Stimulated activated CD4-positive, alpha-beta T cell treated with anti-CD3 and anti-CD28 coated beads, TNF-alpha, amount 100 ng/mL, for 1 hour (primary cell): ENCODE results near the gene ZNF385C.
A peak's percentile ranks its signal among the peaks of the same experiment; 100 is the strongest.

Source experiments
- DNase-seq, 3 donors: peaks; one replicate each; pipeline ENCODE4 v3.0.0-alpha.2; 2020; ENCODE audit warnings: low read depth in 3 of 3, low spot score in 1 of 3

The ZNF385C gene

DNA sequence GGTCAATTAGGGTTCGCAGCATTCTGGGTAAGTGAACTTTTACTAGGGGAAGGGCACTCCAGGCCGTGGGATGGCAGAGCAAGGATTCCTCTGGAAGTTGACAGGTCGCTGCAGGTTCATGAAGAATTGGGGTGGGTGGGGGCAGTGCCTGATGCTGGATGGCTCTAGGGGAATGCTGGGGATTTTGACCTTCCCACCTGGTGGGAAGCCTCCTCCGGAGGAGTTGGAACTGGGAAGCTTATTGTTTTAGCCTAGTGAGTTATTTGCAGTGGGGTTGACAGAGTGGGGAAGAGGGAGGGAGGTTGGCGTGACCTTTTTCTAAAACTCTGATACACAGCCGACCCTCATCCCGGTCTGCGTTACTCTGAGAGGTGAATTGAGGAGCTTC is 47.3 kb downstream of the ZNF385C start:
- no peak for DNase-seq

GRCh38 chr17:42050393-42051012 is 47.8 kb downstream of the ZNF385C start, which contains the start of gene C17orf113:
C17orf113 (minus strand) TSS chr17:42050601; CDS start chr17:42043376, 7,225 bp downstream.
- DNase-seq = peak in 1 of 3 donors; percentile 20

DNA sequence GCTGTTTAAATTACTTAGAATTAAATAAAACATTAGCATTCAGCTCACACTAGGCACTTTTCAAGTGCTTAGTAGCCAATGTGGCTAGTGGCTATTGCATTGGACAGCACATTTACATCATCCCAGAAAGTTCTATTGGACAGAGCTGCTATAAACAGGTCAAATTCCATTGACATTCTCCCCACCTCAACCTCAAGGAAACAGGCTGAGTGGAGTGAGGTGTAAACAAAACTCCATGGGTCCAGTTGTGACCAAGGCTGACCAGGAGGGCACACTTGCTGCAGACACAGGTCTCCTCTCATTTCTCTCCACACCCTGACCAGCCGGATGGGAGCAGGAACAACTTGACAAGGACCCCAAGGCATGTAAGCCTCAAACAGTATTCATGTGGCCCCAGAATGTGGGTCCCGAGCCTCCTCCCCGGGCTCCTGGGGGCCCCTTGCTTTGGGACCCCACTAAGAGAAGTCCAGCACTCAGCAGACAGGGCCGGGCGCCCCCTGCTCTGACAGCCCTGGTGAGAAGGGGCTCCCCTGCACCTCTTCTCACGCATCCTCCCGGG is 48.4 kb downstream of the ZNF385C start:
- DNase-seq = no peak

DNA sequence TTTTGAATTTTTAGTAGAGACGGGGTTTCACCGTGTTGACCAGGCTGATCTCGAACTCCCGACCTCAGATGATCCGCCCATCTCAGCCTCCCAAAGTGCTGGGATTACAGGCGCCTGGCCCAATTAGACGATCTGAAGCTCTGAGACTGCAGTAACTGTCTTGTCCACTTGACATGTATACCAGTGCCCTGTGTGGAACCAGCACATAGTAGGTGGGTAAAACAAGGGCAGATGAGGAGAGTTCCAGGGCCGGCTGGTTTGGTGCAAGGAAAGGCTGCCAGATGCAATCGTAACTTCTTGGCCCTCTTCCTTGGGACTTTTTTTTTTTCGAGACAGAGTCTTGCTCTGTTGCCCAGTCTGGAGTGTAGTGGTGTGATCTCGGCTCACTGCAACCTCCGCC is 50.9 kb downstream of the ZNF385C start:
- no peak for DNase-seq

DNA sequence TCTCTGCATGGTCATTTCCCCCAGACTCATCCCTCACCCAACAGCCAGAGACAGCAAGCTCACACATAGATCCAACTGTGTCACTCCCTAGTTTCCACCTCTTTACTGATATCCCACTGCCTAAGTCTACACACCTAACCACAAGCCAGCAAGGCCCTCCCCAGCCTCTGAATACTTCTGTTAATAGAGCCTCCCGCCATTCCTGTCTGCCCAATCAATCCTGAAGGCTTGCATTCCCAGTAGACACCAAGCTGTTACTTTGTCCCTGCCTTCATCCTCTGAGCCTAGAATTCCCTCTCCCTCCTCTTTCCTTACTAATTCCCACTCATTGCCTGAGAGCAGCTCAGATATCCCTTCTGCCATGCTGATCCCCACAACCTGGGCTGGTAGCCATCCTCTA is 52.6 kb downstream of the ZNF385C start:
- DNase-seq = no peak

DNA sequence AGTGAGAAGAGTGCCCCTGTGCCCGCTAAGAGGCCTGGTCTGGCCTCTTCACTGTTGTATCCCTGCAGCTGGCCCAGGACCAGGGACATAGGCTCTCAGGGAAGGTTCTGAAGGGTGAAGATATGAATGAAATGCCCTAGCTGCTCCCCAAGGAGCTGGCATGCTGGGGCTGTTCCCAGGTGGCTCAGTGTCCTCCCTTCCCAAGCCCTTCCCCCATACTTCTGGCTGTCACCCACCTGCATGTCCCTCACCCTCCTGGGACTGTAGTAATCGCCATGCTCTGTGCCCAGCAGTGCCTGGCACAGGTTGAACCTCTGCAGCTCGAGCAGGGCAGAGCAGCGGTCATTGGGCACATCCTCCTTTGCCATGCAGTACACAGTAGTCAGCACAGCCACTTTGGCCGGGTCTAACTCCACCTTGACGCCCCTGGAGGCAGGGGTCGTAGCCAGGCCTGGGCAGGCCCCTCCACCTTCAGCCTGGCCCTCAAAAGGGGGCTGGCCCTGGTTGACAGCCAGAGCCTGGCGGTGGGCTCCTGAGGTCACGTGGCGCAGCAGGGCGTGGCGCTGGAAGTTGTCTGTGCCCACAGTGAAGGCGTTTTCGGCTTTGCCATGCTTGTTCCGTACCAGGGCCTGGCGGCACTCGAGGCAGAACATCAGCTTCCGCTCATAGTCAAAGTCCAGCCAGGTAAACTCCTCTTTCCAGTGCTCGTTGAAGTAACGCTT is 55.5 kb downstream of the ZNF385C start:
- no peak for DNase-seq

- DNase-seq = no peak
Observed at GRCh38 chr17:42041619-42042018, 56.7 kb downstream of the ZNF385C start.

GRCh38 chr17:42040818-42041217 is 57.5 kb downstream of the ZNF385C start:
- DNase-seq = no peak

DNA sequence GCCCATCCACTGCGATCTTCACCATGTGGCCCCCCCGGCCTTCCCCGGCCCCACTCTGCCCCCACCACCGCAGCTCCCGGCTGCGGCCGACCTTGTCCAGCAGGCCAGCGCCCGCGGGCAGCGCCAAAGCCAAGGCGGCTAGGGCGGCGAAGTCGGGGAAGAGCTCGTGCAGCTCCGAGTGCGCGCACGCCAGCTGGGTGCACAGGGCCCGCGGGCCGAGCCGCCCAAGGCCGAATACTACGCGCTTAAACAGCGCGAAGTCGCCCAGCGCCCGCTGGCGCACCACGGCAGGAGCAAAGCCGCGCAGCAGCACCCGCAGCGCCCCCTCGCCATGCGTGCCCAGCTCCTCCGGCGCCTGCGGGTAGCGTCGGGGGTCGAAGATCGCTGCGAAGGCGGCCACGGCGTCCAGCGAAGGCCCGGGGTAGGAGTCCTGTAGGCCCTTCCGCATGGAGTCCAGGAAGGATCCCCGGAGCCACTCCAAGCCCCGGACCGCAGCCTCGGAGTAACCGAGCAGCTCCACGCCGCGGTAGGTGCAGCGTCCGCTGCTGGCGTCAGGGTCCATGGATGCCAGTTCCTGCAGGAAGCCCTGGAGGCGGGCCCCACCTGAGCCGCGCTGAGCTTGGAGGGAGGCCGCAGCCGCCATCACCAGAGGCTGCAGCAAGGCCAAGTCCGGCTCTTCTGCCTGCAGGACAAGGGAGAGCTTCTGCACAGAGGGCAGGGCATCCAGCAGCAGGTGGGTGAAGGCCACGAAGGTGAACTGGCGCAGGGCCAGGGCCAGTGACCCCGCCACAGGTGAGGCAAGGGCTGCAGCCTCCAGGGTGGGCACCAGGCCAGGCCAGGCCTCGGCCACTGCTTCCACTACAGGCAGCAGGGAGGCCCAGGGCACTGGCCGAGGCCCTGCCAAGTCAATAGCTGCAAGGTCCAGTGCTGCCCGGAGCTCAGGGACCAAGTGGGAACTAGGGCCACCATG is 58.2 kb downstream of the ZNF385C start:
- no peak for DNase-seq

GRCh38 chr17:42038221-42038973 is 59.9 kb downstream of the ZNF385C start:
- DNase-seq = no peak

- DNase-seq = no peak
Observed at GRCh38 chr17:42034059-42034458, 64.2 kb downstream of the ZNF385C start.

GRCh38 chr17:42031584-42031983 is 66.7 kb downstream of the ZNF385C start:
- DNase-seq = no peak

- no peak for DNase-seq
Observed at GRCh38 chr17:42028791-42029127, 69.5 kb downstream of the ZNF385C start.

DNA sequence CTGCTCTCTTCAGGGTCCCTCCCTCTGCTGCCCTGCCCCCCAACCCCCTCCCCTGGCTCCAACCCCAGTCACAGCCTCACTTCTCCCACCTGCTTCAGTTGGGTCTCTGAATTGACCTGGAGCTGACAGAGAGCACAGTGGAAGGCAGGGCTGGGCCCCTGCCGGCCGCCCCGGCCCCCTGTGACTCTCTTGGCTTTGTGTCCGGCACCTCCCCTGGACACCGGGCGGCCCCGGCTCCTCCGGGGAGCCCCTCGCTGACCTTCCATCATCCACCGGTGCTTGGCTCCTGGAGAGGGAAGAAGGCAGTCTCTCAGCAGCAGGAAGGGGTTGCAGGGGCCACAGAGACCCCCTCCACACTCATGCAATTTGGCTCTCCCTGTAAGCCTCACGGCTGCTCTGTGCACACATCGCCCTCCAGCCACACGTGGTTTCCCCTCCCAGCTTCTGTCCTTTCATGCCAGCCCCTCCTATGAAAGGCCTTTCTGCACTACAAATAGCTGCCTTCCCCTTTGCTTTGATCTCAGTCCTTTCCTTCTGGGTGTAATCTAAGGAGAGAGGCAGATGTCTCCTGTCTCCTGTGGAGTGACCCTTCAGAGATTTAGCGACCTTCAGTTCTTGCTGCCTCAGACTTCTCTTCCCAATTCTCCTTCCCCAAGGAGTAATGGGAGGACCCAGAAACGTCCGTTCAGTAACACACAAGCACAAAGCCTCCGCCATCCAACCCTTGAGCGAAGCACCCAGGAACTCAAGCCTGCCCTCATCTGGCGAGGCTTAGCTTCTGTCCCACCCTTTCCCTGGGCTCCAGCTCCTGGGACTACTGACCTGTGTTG is 70.1 kb downstream of the ZNF385C start:
- no peak for DNase-seq

GRCh38 chr17:42027590-42027889 is 70.7 kb downstream of the ZNF385C start:
- no peak for DNase-seq

DNA sequence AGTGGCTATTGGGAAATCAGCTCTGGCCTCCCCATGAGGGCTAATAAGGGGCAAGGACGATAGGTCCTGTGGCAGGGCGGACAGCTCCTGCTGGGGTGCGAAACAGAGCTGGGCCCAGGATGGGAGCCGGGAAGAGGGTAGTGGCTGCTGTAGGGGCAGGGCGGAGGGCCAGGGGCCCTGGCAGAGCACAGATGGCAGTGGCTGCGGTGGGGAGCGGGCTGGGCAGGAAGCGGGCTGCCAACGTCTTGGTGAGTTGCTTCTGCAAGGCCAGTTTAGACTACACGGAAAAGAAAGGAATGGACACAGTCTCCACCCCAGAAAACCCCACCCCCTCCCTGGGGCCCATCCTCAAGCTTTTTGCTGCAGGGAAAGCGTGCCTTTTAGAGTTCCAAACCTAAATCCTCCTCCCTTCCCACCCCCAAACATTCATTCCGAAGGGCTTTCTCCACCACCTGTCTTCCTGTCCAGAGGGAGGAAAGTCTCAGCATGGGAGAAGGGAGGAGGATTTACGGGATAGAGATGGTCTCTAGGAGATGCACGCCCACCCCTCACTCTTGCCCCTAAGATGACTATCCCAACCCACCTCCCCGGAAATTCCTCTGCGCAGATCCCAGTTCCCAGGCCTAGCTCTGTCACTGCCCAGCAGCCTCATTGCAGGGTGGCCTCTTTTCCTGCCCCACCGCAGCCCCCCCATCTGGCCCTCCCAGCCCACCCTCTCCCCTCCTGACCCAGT is 71.2 kb downstream of the ZNF385C start:
- DNase-seq = no peak

DNA sequence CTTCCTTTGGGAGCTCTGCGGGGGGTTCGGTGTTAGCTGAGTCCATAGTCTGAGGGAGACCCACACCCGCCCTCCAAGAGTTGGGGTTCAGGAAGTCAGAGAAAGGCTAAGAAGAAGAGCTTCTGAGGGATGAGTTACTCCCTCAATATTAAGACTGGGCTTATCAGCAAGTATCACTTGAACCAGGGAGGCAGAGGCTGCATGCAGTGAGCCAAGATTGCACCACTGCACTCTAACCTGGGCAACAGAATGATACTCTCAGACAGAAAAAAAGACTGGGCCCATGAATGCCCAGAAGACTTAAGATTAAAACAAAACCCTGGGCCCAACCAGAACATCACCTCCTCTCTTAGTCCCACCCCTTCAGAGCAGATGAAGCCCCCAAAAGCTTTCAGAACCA is 72.3 kb downstream of the ZNF385C start:
- DNase-seq = no peak

- DNase-seq = no peak
Observed at GRCh38 chr17:42025191-42025579, 73.1 kb downstream of the ZNF385C start.

DNA sequence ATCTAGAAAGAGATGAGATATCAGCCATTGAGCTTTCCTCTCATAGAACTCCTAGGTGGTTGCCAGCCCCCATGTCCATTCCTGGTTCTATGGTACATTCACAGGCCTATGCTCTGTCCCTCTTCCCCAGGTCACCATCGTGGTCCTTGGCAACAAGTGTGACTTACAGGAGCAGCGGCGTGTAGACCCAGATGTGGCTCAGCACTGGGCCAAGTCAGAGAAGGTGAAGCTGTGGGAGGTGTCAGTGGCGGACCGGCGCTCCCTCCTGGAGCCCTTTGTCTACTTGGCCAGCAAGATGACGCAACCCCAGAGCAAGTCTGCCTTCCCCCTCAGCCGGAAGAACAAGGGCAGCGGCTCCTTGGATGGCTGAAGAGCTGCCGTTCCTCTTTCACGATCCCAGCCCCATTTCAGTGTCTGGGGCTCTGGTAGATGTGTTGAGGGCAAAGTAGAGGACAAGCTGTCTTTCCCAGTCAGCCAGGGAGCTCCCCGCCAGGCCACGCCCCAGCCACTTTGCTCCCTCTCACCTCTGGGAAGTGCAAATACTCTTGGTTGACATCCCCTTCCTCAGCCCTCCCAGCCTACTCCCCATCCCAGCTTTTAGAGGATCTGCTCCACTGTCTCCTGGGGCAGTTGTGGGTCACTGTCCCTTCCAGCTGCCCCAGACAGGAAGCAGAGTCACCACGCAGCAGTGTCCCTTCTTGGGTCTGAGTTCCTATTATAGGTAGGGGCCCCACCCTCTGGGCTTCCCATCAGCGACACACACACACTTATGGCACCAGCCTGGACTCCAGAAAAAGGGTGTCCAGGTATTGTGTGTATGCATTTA is 74.5 kb downstream of the ZNF385C start:
- no peak for DNase-seq
